Esophagus squamous epithelium (tissue), 5 donors: Measurements from ENCODE around the gene SS18. TPM values are rescaled to one million over a fixed set of nuclear protein-coding genes. Genes with fewer than 3 reads are reported as not detected.

Experiments used
- DNase-seq: peaks from one replicate; lab custom pipeline; 2025; lab: John Stamatoyannopoulos, UW
- H3K27ac ChIP-seq, 4 donors: fragments of 200-600 bp; sonication (generic); one replicate each; pipeline ENCODE4 v1.5.1; 2016 to 2019; ENCODE audit warnings: mild to moderate bottlenecking in 1 of 4
- H3K27me3 ChIP-seq, 4 donors: fragments of 200-600 bp; sonication (generic); 1 replicate in 3 of 4; 2 replicates in 1 of 4; pipeline versions ENCODE4 v1.5.1 to v1.6.0; 2017 to 2021; ENCODE audit warnings: antibody characterized with exemption in 1 of 4
- H3K36me3 ChIP-seq, 3 donors: fragments of 200-600 bp; sonication (generic); one replicate each; pipeline ENCODE4 v1.5.1; 2016 to 2019
- H3K4me1 ChIP-seq, 3 donors: fragments of 200-600 bp; sonication (generic); one replicate each; pipeline ENCODE4 v1.5.1; 2017 to 2019
- H3K4me3 ChIP-seq, 4 donors: fragments of 200-600 bp; sonication (generic); 1 replicate in 3 of 4; 2 replicates in 1 of 4; pipeline ENCODE4 v1.5.1; 2016 to 2019; ENCODE audit warnings: mild to moderate bottlenecking in 2 of 4, moderate library complexity in 1 of 4
- H3K9me3 ChIP-seq, 3 donors: fragments of 200-600 bp; sonication (generic); one replicate each; pipeline ENCODE4 v1.5.1; 2016 to 2019
- CTCF ChIP-seq, 6 experiments: fragments of 450-650 bp in 4 of 6; fragments of 200-600 bp in 2 of 6; sonication (generic) in 2 of 6; IDR thresholded peaks; one replicate each; pipeline ENCODE4 v1.5.1; 2016 to 2019; ENCODE audit warnings: antibody characterized with exemption in 6 of 6, mild to moderate bottlenecking in 4 of 6, moderate library complexity in 4 of 6
- POLR2A ChIP-seq, 4 donors: fragments of 450-650 bp; IDR thresholded peaks; one replicate each; pipeline ENCODE4 v1.6.1; 2017; ENCODE audit warnings: antibody characterized with exemption in 4 of 4, mild to moderate bottlenecking in 4 of 4, moderate library complexity in 3 of 4
- WGBS, 2 donors: methylation state at CpG; one replicate each; pipeline ENCODE4 v1.1.5; 2018; 5-methylcytosine and 5-hydroxymethylcytosine counted together
- intact Hi-C: fragments of 100-400 bp; cut with DNase I; formaldehyde crosslinking; loops from one replicate; pipeline ENCODE4 v1.15.0; 2022
- total RNA-seq, 4 donors: library from RNA; depleted of rRNA; stranded (reverse); fragments of >200 nt; gene quantifications; one replicate each; pipeline ENCODE4 v1.1.0, GENCODE V29; 2016
- donor health status: DM: yes; HTN: yes; CAD: no.

The SS18 gene
- total RNA-seq, 4 donors from 2014 or later, result 72.7 to 107 (median 82.4) TPM

GRCh38 chr18:26121476-26121875 is 31.1 kb upstream of the SS18 start:
- Histone ChIP-seq H3K4me3 (no peak overlapping the region), H3K36me3 (no peaks in the 10 kb centered on the region), H3K9me3 (no peaks in the 10 kb centered on the region), H3K27me3 (peaks cover 0 to 24% (median 0%) of the 10 kb centered on the region in 4 donors), H3K27ac (no peak overlapping the region), H3K4me1 (no peaks in the 10 kb centered on the region)
- intact Hi-C loops, result no loop called here
- 64 to 88% methylated on average over 1 of the region's 1 CpG for WGBS, 2 donors
- DNase-seq, result no peak
- no peak for TF ChIP-seq POLR2A (IDR thresholded peaks at IDR 0.05)
- TF ChIP-seq CTCF (IDR thresholded peaks at IDR 0.05), result no peak

DNA sequence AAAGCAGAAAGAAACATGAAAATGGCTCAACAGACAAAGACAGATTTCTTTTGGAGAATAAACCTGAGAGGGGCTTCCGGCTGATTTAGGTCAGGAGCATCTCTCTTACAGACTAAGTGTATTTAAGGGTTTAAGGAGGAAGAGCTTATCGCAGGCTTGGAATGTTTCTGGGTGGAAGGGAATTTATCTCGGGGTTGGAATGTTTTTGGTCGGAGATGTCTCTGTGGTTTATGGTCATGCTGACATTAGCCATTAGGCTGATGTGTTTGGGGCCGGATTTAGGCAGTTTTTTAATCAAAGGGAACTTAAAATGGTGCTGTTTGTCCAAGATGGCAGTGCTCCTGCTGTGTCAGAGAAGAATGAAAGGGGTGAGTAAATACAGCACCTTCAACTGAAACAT is 28.8 kb upstream of the SS18 start:
- Histone ChIP-seq H3K9me3 (no peaks in the 10 kb centered on the region), H3K4me1 (no peaks in the 10 kb centered on the region), H3K27me3 (peaks cover 0 to 24% (median 0%) of the 10 kb centered on the region in 4 donors), H3K4me3 (no peak overlapping the region), H3K27ac (no peak overlapping the region), H3K36me3 (no peaks in the 10 kb centered on the region)
- no peak for DNase-seq
- TF ChIP-seq CTCF (IDR thresholded peaks at IDR 0.05), result no peak
- TF ChIP-seq POLR2A (IDR thresholded peaks at IDR 0.05), result no peak
- intact Hi-C loops, result no loop called here
- 78 to 80% methylated on average over 5 of the region's 5 CpGs for WGBS, 2 donors

DNA sequence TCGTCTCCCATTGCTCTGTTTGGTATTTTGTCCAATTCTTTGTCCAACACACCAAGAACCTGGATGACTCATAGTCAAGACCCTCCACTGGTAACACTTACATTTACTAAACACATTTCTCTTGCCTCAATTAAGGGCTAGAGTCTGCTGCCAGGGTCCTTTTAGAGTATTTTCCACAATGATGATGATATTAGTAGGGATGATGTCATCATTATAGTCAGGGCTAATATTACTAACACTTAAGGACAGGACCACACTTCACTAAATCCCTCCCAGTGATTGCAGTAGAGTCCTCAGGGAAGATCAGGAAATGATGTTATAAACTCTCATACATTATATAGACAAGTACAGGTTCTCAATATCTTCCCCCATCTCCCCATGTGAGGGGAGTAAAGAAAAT is 13.6 kb upstream of the SS18 start:
- Histone ChIP-seq H3K9me3 (no peaks in the 10 kb centered on the region), H3K4me3 (no peak overlapping the region), H3K36me3 (no peaks in the 10 kb centered on the region), H3K4me1 (no peaks in the 10 kb centered on the region), H3K27ac (no peak overlapping the region), H3K27me3 (no peaks in the 10 kb centered on the region)
- 42 to 63% methylated on average over 1 of the region's 1 CpG for WGBS, 2 donors
- DNase-seq, result no peak
- no peak for TF ChIP-seq POLR2A (IDR thresholded peaks at IDR 0.05)
- TF ChIP-seq CTCF (IDR thresholded peaks at IDR 0.05), result no peak
- intact Hi-C loops, result no loop called here

DNA sequence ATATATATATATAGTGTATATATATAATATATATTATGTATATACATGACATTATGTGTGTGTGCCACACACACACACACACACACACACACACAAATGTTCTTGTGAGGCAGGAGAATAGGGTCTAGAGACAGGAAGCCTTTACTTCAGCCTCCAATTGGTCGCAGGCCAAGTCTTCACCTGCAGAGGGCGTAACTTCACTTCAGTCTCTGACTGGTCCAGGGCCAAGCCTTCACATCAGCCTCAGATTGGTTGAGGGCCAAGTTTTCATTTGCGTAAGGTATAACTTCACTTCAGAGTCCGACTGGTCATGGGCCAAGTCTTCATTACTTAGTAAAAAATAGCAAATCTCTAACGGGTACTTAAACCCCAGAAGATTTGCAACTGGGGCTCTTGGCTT is 13.2 kb upstream of the SS18 start:
- Histone ChIP-seq H3K4me3 (no peak overlapping the region), H3K27ac (no peak overlapping the region), H3K4me1 (no peaks in the 10 kb centered on the region), H3K9me3 (no peaks in the 10 kb centered on the region), H3K36me3 (no peaks in the 10 kb centered on the region), H3K27me3 (no peaks in the 10 kb centered on the region)
- TF ChIP-seq POLR2A (IDR thresholded peaks at IDR 0.05) (no peak), CTCF (IDR thresholded peaks at IDR 0.05) (peak in 2 of 6 experiments; percentile 7 to 33)
- DNase-seq, result no peak
- intact Hi-C loops, result no loop called here
- 41 to 50% methylated on average over 4 to 5 of the region's 5 CpGs for WGBS, 2 donors

- Histone ChIP-seq H3K36me3 (no peaks in the 10 kb centered on the region), H3K4me1 (peaks cover 0 to 8% (median 0%) of the 10 kb centered on the region in 3 donors), H3K9me3 (peaks cover 0 to 8% (median 0%) of the 10 kb centered on the region in 3 donors), H3K27ac (peak overlapping the region in 3 of 4 donors; percentile 0 to 53 (median 47)), H3K27me3 (no peaks in the 10 kb centered on the region), H3K4me3 (no peak overlapping the region)
- 39 to 51% methylated on average over 5 of the region's 5 CpGs for WGBS, 2 donors
- intact Hi-C loops, result no loop called here
- DNase-seq, result no peak
- TF ChIP-seq CTCF (IDR thresholded peaks at IDR 0.05), result no peak
Observed at GRCh38 chr18:26097563-26097962, 7.2 kb upstream of the SS18 start.
